H1 (cell line): ENCODE data around the gene KCNK4. TPM values are rescaled to one million over a fixed set of nuclear protein-coding genes. Genes with fewer than 3 reads are reported as not detected.

Source experiments
- CTCF ChIA-PET: fragments of 300-600 bp; sonication (Branson Sonifier 250); formaldehyde crosslinking; loops from one replicate; lab custom pipeline; 2021; ENCODE audit not compliant: partially characterized antibody; lab: Charles Lee
- POLR2A ChIA-PET: fragments of 300-600 bp; sonication (Branson Sonifier 250); formaldehyde crosslinking; loops from one replicate; lab custom pipeline; 2021; ENCODE audit warnings: inconsistent platforms; ENCODE audit not compliant: partially characterized antibody; lab: Charles Lee
- DNase-seq, 2 experiments: peaks; one replicate each; pipeline versions ENCODE4 v3.0.0 to v3.0.0-alpha.2; 2010 to 2022; ENCODE audit warnings: low spot score in 2 of 2, low read depth in 1 of 2, mixed read lengths in 1 of 2
- FAIRE-seq: peaks from 2 replicates; lab custom pipeline; 2011; peaks lifted over from hg19 to GRCh38; lab: Jason Lieb, UNC
- H2AFZ ChIP-seq: 2 replicates; pipeline ENCODE4 v1.8.1; 2012; ENCODE audit warnings: low read length, inconsistent platforms
- H2AK5ac ChIP-seq: 2 replicates; pipeline ENCODE4 v1.6.1; 2013; ENCODE audit warnings: low read depth, low read length
- H2BK120ac ChIP-seq: replicated peaks from 2 replicates; pipeline ENCODE3; 2013; ENCODE audit warnings: low read depth, low read length, inconsistent platforms
- H2BK12ac ChIP-seq: 2 replicates; pipeline ENCODE4 v1.6.1; 2013; ENCODE audit warnings: low read depth, low read length
- H2BK15ac ChIP-seq: 2 replicates; pipeline ENCODE4 v1.6.1; 2013; ENCODE audit warnings: low read length
- H2BK20ac ChIP-seq: 2 replicates; pipeline ENCODE4 v1.6.1; 2013; ENCODE audit warnings: low read length
- H2BK5ac ChIP-seq: 2 replicates; pipeline ENCODE4 v1.6.1; 2013; ENCODE audit warnings: low read depth, low read length
- H3K14ac ChIP-seq: 2 replicates; pipeline ENCODE4 v1.6.1; 2013; ENCODE audit warnings: inconsistent platforms; ENCODE audit not compliant: insufficient read length
- H3K18ac ChIP-seq: 2 replicates; pipeline ENCODE4 v1.6.1; 2013; ENCODE audit warnings: low read length; ENCODE audit errors: extremely low read depth
- H3K23ac ChIP-seq: 2 replicates; pipeline ENCODE4 v1.6.1; 2013; ENCODE audit warnings: inconsistent platforms; ENCODE audit not compliant: insufficient read length
- H3K23me2 ChIP-seq: 2 replicates; pipeline ENCODE4 v1.6.1; 2013; ENCODE audit warnings: low read depth, low read length
- H3K27ac ChIP-seq: 2 replicates; pipeline ENCODE4 v1.6.1; 2011; ENCODE audit warnings: low read depth, low read length, inconsistent platforms
- H3K27me3 ChIP-seq, 4 experiments: replicated peaks in 1 of 4; 1 replicate in 1 of 4; 2 replicates in 3 of 4; pipeline versions ENCODE4 v1.6.1 to v1.8.1; 2011 to 2013; ENCODE audit warnings: low read length in 3 of 4, mild to moderate bottlenecking in 3 of 4, inconsistent platforms in 2 of 4, mixed read lengths in 2 of 4, moderate library complexity in 1 of 4; ENCODE audit not compliant: control insufficient read depth in 3 of 4, insufficient read depth in 3 of 4; ENCODE audit errors: extremely low read depth in 1 of 4
- H3K36me3 ChIP-seq, 4 experiments: 2 replicates each; pipeline versions ENCODE4 v1.6.1 to v1.8.1; 2011 to 2013; ENCODE audit warnings: mild to moderate bottlenecking in 4 of 4, low read length in 3 of 4, moderate library complexity in 2 of 4, control low read depth in 1 of 4, inconsistent platforms in 1 of 4; ENCODE audit not compliant: insufficient read depth in 4 of 4, control insufficient read depth in 2 of 4
- H3K4ac ChIP-seq: replicated peaks from 2 replicates; pipeline ENCODE3; 2013; ENCODE audit warnings: low read length, low read depth, mixed read lengths, inconsistent platforms; ENCODE audit not compliant: insufficient read length
- H3K4me1 ChIP-seq, 4 experiments: replicated peaks in 1 of 4; 1 replicate in 1 of 4; 2 replicates in 3 of 4; pipeline versions ENCODE4 v1.6.1 to v1.8.1; 2011 to 2013; ENCODE audit warnings: low read length in 3 of 4, inconsistent platforms in 2 of 4, mixed read lengths in 1 of 4; ENCODE audit not compliant: insufficient read depth in 4 of 4, control insufficient read depth in 3 of 4
- H3K4me2 ChIP-seq, 2 experiments: 2 replicates each; pipeline versions ENCODE4 v1.6.1 to v1.8.1; 2011 to 2013; ENCODE audit warnings: low read depth in 2 of 2, low read length in 2 of 2, control low read depth in 1 of 2, inconsistent platforms in 1 of 2, mild to moderate bottlenecking in 1 of 2; ENCODE audit not compliant: insufficient read depth in 1 of 2
- H3K4me3 ChIP-seq, 4 experiments: fragments of 200-600, 300-600 bp in 1 of 4; sonication (generic), shearing (Covaris generic), sonication (Bioruptor Twin) in 1 of 4; 2 replicates each; pipeline versions ENCODE4 v1.5.1 to v1.8.1; 2011 to 2016; ENCODE audit warnings: low read length in 4 of 4, low read depth in 3 of 4, control low read depth in 2 of 4, inconsistent platforms in 2 of 4, mild to moderate bottlenecking in 2 of 4, mixed read lengths in 1 of 4, moderate library complexity in 1 of 4; ENCODE audit not compliant: insufficient read depth in 2 of 4; ENCODE audit errors: extremely low read depth in 1 of 4
- H3K56ac ChIP-seq: replicated peaks from 2 replicates; pipeline ENCODE3; 2013; ENCODE audit warnings: low read depth, mild to moderate bottlenecking, mixed read lengths, low read length, inconsistent platforms; ENCODE audit not compliant: insufficient read length
- H3K79me1 ChIP-seq: 2 replicates; pipeline ENCODE4 v1.6.1; 2013; ENCODE audit warnings: low read depth, low read length, control low read depth
- H3K79me2 ChIP-seq, 2 experiments: 2 replicates each; pipeline versions ENCODE4 v1.6.1 to v1.8.1; 2012 to 2013; ENCODE audit warnings: low read length in 2 of 2, mild to moderate bottlenecking in 2 of 2, inconsistent platforms in 1 of 2; ENCODE audit not compliant: insufficient read depth in 2 of 2, control insufficient read depth in 1 of 2
- H3K9ac ChIP-seq, 4 experiments: replicated peaks in 1 of 4; 1 replicate in 1 of 4; 2 replicates in 3 of 4; pipeline versions ENCODE4 v1.6.1 to v1.8.1; 2011 to 2013; ENCODE audit warnings: low read depth in 3 of 4, low read length in 3 of 4, control low read depth in 2 of 4, mild to moderate bottlenecking in 2 of 4, moderate library complexity in 2 of 4, inconsistent platforms in 1 of 4; ENCODE audit errors: extremely low read depth in 1 of 4
- H3K9me3 ChIP-seq, 2 experiments: 2 replicates each; pipeline versions ENCODE4 v1.6.1 to v1.8.1; 2012 to 2013; ENCODE audit warnings: mild to moderate bottlenecking in 2 of 2, moderate library complexity in 2 of 2, control low read depth in 1 of 2, inconsistent platforms in 1 of 2, low read depth in 1 of 2, low read length in 1 of 2, mixed read lengths in 1 of 2; ENCODE audit not compliant: insufficient read depth in 2 of 2
- H4K20me1 ChIP-seq, 2 experiments: replicated peaks in 1 of 2; 2 replicates each; pipeline versions ENCODE3 to v1.8.1; 2011 to 2013; ENCODE audit warnings: inconsistent platforms in 2 of 2, low read length in 2 of 2, mild to moderate bottlenecking in 1 of 2; ENCODE audit not compliant: insufficient read depth in 2 of 2, control insufficient read depth in 1 of 2
- H4K5ac ChIP-seq: 2 replicates; pipeline ENCODE4 v1.6.1; 2013; ENCODE audit warnings: low read length, low read depth, mixed read lengths, inconsistent platforms; ENCODE audit not compliant: insufficient read length
- H4K8ac ChIP-seq: 2 replicates; pipeline ENCODE4 v1.8.0; 2013; ENCODE audit warnings: mild to moderate bottlenecking, moderate library complexity, low read length, inconsistent platforms; ENCODE audit not compliant: insufficient read depth; ENCODE audit errors: extremely low read depth
- H4K91ac ChIP-seq: replicated peaks from 2 replicates; pipeline ENCODE3; 2013; ENCODE audit warnings: low read length, mixed read lengths, inconsistent platforms; ENCODE audit not compliant: insufficient read length
- BRCA1 ChIP-seq: IDR thresholded peaks from 2 replicates; pipeline ENCODE4 v1.6.1; 2012; ENCODE audit warnings: low read depth, low read length, improper control_type of control experiment
- CBX5 ChIP-seq: fragments of 300-800, 300-1000 bp; sonication (generic); IDR thresholded peaks from 2 replicates; pipeline ENCODE4 v1.7.1; 2016; ENCODE audit warnings: antibody characterized with exemption, low read length, low read depth
- CTBP2 ChIP-seq: IDR thresholded peaks from 2 replicates; pipeline ENCODE4 v1.7.0; 2011; ENCODE audit warnings: borderline replicate concordance, mild to moderate bottlenecking, moderate library complexity, mixed read lengths, low read length; ENCODE audit not compliant: insufficient read depth, insufficient read length
- KDM5A ChIP-seq: fragments of 200-600 bp; IDR thresholded peaks from 2 replicates; pipeline ENCODE4 v1.7.1; 2012; ENCODE audit warnings: mild to moderate bottlenecking, low read length, inconsistent platforms, mixed read lengths
- NRF1 ChIP-seq: IDR thresholded peaks from 2 replicates; pipeline ENCODE4 v1.6.1; 2011; ENCODE audit warnings: mild to moderate bottlenecking, low read depth, low read length, improper control_type of control experiment
- PHF8 ChIP-seq: fragments of 200-600 bp; sonication (generic); conservative IDR thresholded peaks from 2 replicates; pipeline ENCODE4 v1.7.1; 2012; ENCODE audit warnings: low read depth, mild to moderate bottlenecking, inconsistent platforms, low read length, moderate library complexity
- SP4 ChIP-seq: IDR thresholded peaks from 2 replicates; pipeline ENCODE4 v1.6.1; 2012; ENCODE audit warnings: low read length, inconsistent platforms
- SUZ12 ChIP-seq: fragments of 200-600 bp; sonication (generic); IDR thresholded peaks from 2 replicates; pipeline ENCODE4 v1.6.1; 2012; ENCODE audit warnings: mild to moderate bottlenecking, inconsistent platforms, low read length, moderate library complexity, mixed read lengths
- TAF1 ChIP-seq: IDR thresholded peaks from 2 replicates; pipeline ENCODE4 v1.6.1; 2011; ENCODE audit warnings: mild to moderate bottlenecking, low read depth, low read length
- TCF12 ChIP-seq: IDR thresholded peaks from 2 replicates; pipeline ENCODE4 v1.6.1; 2011; ENCODE audit warnings: low read depth, mild to moderate bottlenecking, low read length
- WGBS, 2 experiments: shearing (Covaris generic) in 1 of 2; methylation state at CpG; one replicate each; pipeline versions ENCODE4 v1.1.6 to v1.1.7; 2013 to 2015; ENCODE audit warnings: low lambda C conversion rate in 2 of 2, mixed read lengths in 2 of 2, inconsistent platforms in 1 of 2, low coverage in 1 of 2, missing lambda C conversion rate in 1 of 2; ENCODE audit not compliant: insufficient replicate concordance in 2 of 2, insufficient coverage in 1 of 2, insufficient read length in 1 of 2; ENCODE audit errors: extremely low coverage in 1 of 2, missing lambda C conversion rate in 1 of 2; 5-methylcytosine and 5-hydroxymethylcytosine counted together
- polyA plus RNA-seq, 7 experiments: library from polyadenylated mRNA; depleted of rRNA in 3 of 7; stranded (reverse) in 5 of 7; unstranded in 2 of 7; fragments of >200 nt in 5 of 7; fragments of 200-250 nt in 2 of 7; gene quantifications; 1 replicate in 5 of 7; 2 replicates in 1 of 7; 4 replicates in 1 of 7; pipeline versions ENCODE4 v1.2.1 to v1.2.3, GENCODE V29; 2011 to 2013; ENCODE audit warnings: missing spikeins in 2 of 7, mixed read lengths in 2 of 7
- total RNA-seq: library from RNA; stranded (reverse); fragmentation: NEBNext Ultra II Directional; extraction: Animal tissue kit (Norgen Biotek cat#: 25700); gene quantifications from 2 replicates; pipeline ENCODE4 v1.2.1, GENCODE V29; 2021

Gene KCNK4
- total and polyA plus RNA-seq, 2 of the 8 experiments (the other 6 are each of a cell fraction or from before 2014, with no cell fraction given): 0.19 TPM; not detected in 1

- FAIRE-seq: no peak
- CTCF ChIA-PET: interaction anchor here (0.8 to 20.8 kb wide), 4 partner anchors 11 to 124 kb away, joined by 3 to 614 read pairs (median 3); partner anchors contain the start of genes CCDC88B, PRDX5 and TRMT112
- POLR2A ChIA-PET: interaction anchor here (1.0 to 3.9 kb wide), 3 partner anchors 11 to 60 kb away, joined by 3 to 24 read pairs (median 4); partner anchors contain the start of genes PRDX5 and TRMT112
Observed at GRCh38 chr11:64306563-64306875, 15.4 kb downstream of the KCNK4 start.

More at GRCh38 chr11:64306563-64306875, 15.4 kb downstream of the KCNK4 start:
- no peak overlapping the region for H2BK20ac ChIP-seq
- H2BK120ac ChIP-seq: no peak overlapping the region
- H3K36me3 ChIP-seq: no peaks in the 10 kb centered on the region
- no peak for DNase-seq
- H2BK12ac ChIP-seq: peak overlapping the region; percentile 90; the same call in 1 of the 2 replicates
- peak overlapping the region in 3 of 4 experiments; percentile 4 to 76 (median 55); a peak in 6 of 7 replicates for H3K9ac ChIP-seq
- peak overlapping the region; percentile 99 for H3K4ac ChIP-seq
- H3K27me3 ChIP-seq: peaks cover 0 to 10% (median 2%) of the 10 kb centered on the region in 4 experiments; a peak in 2 of 7 replicates
- WGBS, 2 experiments: 31% methylated on average over 9 of the region's 9 CpGs; no CpG with 5 or more reads in 1 of the 2 experiments
- H3K56ac ChIP-seq: peak overlapping the region; percentile 74
- peak overlapping the region; percentile 75 for H4K91ac ChIP-seq
- no peak overlapping the region for H3K23ac ChIP-seq
- no peak overlapping the region for H2AFZ ChIP-seq
- peak overlapping the region; percentile 96 to 98 for H3K4me2 ChIP-seq
- H3K79me2 ChIP-seq: peaks cover 0 to 21% of the 10 kb centered on the region in 2 experiments; a peak in 2 of 4 replicates
- H4K8ac ChIP-seq: peak overlapping the region; percentile 7; the same call in 1 of the 2 replicates
- no peak for TF ChIP-seq TCF12
- no peak for TF ChIP-seq PHF8
- TF ChIP-seq BRCA1: no peak
- TF ChIP-seq CBX5: no peak
- TF ChIP-seq NRF1: no peak
- TF ChIP-seq SP4: no peak
- no peak for TF ChIP-seq SUZ12
- no peak for TF ChIP-seq KDM5A
- no peak for TF ChIP-seq CTBP2
- TF ChIP-seq TAF1: no peak
- H2BK5ac ChIP-seq: peak overlapping the region; percentile 97; the same call in 1 of the 2 replicates
- peak overlapping the region; percentile 11 for H4K5ac ChIP-seq
- no peak overlapping the region for H3K14ac ChIP-seq
- H3K9me3 ChIP-seq: no peaks in the 10 kb centered on the region
- no peak overlapping the region for H3K27ac ChIP-seq
- H3K18ac ChIP-seq: peak overlapping the region; percentile 95
- peak overlapping the region; percentile 62 to 93 (median 83) for H3K4me3 ChIP-seq
- peaks cover 3 to 14% (median 12%) of the 10 kb centered on the region in 4 experiments; a peak in 6 of 7 replicates for H3K4me1 ChIP-seq
- peak overlapping the region; percentile 96; the same call in 1 of the 2 replicates for H2AK5ac ChIP-seq
- peaks cover 8% of the 10 kb centered on the region; the same call in 1 of the 2 replicates for H3K23me2 ChIP-seq
- peaks cover 2 to 3% of the 10 kb centered on the region in 2 experiments for H4K20me1 ChIP-seq
- peak overlapping the region; percentile 88; the same call in 1 of the 2 replicates for H2BK15ac ChIP-seq
- H3K79me1 ChIP-seq: peaks cover 13% of the 10 kb centered on the region; the same call in 1 of the 2 replicates
